RKO (cell line): ENCODE results near the gene PDIA2.
"Not testable (repeated sequence)": the region's sequence is repeated elsewhere in the genome, so short reads cannot be mapped to it uniquely, and the experiment has no call there.

Source experiments
- DNase-seq: peaks from one replicate; pipeline ENCODE4 v3.0.0-alpha.2; 2016; ENCODE audit warnings: low spot score

Gene PDIA2

DNA sequence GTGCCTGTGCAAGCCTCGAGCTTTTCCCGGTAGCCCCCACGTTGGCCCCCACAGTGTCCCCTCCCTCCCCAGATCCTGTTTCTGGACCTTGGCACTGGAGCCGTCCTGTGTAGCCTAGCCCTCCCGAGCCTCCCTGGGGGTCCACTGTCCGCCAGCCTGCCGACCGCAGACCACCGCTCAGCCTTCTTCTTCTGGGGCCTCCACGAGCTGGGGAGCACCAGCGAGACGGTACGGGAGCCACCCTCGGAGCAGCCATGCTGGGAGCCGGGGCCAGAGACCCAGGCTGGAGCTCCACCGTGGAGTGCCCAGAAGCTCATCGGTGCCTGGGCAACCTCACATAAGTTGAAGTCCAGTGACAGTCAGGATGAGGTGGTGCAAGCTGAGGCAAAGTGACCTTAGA, 19.0 kb upstream of the PDIA2 start:
- DNase-seq: no peak

DNA sequence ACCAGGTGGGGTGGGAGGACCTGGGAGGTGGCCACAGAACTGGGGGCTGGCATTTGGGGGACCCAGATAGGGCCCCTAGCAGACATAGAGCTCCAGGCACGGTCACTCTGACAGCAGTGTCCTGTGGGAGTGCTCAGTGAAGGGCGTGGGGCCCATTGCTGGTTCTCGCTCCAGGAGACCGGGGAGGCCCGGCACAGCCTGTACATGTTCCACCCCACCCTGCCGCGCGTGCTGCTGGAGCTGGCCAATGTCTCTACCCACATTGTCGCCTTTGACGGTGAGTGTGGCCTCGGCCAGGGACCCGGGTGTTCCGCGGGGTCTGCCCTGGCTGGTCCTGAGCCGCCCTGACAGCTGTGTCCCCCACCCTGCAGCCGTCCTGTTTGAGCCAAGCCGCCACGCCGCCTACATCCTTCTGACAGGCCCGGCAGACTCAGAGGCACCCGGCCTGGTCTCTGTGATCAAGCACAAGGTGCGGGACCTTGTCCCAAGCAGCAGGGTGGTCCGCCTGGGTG, 18.5 kb upstream of the PDIA2 start:
- no peak for DNase-seq

DNA sequence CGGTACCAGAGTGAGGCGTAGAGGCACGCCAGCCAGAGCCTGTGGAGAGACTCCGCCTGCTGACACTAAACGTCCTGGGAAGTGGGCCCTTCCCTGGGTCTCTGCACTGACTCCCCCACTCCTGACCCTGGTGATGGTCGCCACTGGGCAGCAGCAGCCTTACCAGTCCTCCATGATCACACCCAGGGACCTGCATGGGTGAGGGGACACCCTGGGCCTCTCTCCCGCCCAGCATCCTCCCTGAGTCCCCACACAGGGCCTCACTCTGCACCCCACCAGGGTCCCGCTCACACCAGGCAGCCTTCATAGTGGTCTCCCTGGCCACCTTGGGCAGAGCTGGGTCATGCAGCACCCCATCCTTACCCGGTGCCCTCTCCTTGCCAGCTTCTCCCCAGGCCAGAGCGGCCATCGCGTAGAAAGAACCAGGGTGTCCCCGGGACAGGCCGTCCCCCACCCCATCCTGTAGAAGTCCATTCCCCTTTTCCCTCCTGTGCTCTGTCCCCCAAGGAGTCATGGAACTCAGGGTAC, 17.9 kb upstream of the PDIA2 start:
- DNase-seq: no peak

DNA sequence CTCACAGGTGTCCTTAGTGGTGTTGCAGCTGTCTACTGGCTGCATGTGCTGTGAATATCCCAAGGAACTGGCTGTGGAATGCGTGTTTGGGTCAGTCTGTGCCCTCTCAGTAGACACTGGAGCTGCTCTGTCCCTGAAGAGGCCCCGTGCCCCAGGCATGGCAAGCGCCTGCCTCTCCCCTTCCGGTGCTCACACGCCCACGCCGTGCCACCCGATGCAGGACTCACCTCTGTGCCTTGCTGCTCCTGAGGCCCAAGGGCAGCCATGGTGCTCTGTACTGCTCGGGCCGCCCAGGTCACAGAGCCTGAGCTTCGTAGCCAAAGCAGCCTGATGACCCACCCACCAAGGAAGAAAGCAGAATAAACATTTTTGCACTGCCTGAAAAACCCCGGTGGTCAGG, 17.3 kb upstream of the PDIA2 start:
- DNase-seq: no peak

DNA sequence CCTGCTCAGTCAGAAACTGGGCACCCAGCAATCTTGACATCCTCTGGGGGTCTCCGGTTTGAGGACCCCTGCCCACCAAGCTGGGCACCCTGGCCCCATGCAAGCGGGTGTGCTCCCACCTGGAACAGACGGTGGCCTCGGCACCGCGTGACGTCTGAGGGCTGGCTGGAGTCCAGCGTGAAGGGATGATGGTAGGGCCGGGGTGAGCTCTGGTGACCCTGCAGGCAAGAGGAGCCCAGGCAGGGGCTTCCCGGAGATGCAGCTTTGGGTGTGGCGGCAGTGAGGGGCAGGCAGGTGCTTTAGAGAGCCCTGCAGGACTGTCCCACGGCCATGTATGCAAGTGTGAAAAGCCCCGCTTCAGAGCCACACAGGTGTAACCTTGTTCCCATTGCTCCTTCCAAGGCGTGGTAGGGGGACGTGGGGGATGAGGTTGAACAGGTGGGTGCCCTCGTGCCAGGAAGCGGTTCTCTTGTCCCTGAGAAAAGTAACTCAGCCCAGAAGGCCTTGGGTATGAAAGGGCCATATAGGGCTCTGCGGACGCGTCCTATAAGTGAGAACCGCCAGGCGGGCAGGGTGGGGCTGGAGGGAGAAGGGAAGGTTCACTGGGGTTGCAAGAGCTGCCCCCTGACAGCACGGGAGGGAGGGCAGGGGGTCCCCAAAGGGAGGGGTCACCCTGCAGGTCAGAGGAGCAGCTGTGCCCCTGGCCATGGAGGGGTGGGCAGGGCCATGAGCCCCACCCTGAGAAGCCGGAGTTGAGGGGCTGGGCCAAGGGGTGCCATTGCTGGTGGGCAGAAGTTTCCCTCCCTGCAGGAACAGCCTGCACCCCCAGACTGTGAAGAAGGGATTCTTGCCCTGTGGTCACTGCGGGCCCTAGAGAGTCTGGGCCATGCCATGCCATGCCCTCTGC, 16.5 kb upstream of the PDIA2 start:
- no peak for DNase-seq

DNA sequence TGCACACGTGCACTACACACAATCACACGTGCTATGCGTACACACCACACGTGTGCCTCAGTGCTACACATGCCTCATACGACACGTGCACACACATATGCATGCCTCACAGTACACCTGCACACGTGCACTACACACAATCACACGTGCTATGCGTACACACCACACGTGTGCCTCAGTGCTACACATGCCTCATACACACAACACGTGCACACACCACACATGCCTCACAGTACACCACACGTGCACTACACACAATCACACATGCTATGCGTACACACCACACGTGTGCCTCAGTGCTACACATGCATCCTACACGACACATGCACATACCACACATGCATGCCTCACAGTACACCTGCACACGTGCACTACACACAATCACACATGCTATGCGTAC, 15.4 kb upstream of the PDIA2 start:
- DNase-seq: not testable (repeated sequence)

DNA sequence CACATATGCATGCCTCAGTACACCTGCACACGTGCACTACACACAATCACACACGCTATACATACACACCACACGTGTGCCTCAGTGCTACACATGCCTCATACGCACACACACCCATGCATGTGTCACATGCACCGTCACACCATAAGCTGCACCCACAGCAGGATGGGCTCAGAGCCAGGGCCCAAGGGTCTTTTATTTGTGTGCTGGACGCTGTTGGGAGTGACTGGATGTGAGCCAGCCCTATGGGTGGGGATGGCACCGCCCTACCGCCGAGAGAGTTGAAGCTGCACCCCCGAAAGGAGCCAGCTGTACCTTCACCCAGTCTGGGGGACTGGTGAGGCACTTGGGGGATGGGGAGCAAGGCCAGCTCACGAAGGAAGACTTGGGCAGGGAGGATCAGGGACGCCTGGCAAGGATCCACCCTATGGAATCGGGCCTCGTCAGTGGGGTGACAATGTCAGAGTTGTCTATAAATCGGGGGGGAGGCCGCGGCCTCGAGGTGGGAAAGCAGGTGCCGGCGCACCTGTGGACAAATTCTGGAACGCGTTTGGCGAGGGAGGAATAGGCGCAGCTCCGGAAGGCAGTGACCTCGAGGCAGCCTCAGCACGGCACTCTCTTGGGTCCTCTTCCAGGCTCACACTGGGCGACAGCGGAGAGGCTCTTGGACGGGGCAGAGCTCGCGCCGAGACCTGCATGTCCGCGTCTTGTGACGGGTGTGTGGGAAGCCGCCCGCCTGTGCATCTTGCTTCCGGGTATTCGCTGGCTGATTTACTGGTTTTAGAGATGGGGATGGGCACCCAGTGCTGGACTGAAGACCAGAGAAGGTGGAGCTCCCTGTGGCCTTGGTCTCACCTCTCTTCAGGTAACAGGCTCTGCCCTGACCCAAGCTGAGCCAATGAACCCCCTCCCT, 14.6 kb upstream of the PDIA2 start:
- DNase-seq: no peak

DNA sequence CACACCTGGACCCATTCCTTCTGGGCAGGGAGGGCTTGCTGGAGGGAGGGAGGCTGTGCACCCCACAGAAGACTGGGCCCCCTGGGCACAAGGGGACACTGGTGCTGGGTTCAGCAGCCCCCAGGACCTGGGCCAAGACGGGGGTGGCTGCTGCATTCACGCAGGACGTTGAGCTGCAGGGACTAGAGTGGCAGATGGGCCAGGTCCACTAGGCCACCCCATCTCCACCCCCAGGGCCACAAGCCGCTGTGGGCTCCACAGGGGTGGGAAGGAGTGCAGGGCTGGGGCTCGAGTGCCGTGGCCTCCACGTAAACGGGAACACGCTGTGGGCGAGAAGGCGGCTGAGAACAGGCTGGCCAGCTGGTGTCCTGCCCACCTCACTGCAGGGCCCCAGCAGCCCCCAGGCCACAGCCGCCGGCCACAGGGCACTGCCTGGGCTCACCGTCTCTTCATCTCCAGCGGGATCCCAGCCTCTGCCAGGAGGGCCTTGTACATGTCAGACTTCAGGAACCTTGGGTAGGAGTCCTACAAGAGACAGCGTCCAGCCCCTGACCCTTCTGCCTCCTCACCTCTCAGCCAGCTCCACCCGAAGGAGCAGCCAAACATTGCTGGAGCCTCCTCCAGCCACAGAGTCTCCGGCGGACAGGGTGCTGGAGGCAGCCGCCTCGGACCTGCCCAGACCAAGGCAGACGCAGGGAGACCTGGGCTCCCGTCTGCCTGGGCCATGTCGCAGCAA, 13.7 kb upstream of the PDIA2 start:
- DNase-seq: no peak

DNA sequence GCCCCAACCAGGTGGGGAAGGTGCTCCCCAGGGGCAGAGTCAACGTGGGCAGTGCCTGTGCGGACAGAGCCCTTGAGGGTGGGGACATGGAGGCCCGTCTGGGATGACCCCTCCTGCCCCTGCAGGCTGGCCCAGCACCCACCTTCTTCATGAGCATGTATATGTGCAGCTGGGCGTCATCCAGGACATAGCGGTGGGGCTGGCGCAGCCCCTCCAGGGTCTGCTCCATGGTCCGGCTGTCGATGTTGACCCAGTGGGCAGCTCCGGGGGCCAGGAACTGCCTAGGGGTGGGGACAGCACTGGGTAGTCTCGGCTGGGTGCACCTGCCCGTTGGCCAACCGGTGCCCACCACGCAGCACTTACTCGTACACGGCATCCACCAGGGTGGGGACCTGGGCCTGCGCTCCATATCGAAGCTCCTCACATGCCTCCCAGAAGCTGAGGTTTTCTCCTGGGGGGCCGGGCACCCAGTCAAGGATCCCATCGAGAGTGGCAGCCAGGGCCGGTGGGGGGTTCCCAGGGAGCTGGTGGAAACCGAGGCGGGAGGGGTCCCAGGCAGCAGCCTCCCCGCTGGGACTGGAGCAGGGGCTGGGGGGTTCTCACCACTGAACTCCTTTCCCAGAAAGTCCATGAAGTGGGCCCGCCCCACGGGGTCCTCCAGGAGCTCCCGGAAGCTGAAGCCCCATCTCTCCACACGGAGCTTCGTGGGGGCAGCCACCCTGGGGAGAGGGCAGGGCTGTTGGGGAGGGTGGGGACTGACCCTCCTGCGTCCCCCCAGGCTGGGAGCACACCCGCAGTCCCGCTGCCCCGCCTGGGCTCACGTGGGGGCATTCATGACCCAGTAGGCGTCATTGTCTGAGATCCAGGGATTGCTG, 12.3 kb upstream of the PDIA2 start:
- no peak for DNase-seq

DNA sequence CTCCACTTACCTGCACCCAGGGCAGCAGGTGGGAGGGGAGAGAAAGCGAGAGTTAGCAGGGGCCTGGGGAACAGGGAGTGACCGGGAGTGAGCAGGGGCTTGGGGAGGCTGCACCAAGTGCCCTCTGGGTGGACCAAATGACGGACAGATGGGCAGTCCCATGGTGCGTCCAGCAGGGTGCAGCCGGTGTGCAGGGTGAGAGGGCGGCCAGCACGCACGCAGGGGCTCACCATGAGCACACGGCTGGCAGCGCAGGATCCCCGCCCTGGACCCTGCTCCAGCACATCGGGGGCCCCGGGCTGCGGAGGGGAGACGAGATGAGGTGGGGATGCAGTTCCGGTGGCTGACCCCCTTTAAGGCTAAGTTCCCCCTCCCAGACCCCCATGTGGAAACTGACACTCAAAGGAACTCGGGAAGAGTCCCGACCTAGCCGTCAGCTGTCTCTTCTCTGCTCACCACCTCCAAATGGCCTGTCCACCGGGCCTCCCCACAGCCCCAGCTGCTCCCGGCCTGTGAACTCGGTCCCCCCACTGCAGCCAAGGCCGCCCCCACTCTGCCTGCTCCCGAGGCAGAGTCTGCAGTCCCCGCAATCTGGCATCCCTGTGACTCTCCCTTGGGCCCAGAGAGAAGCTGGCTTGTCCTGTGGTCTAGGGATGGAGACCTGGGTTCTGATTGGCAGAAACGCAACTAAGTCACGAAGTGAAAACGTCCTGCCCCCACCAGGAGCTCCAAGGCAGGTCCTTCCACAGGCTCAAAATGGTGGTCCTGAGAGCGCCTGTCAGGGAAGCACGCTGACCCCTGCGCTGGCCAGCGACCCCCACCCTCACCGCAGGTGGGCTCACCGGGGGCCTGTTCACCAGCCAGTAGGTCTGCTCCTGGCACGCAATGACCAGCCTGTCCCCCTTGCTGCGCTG, 10.1 kb upstream of the PDIA2 start:
- no peak for DNase-seq

DNA sequence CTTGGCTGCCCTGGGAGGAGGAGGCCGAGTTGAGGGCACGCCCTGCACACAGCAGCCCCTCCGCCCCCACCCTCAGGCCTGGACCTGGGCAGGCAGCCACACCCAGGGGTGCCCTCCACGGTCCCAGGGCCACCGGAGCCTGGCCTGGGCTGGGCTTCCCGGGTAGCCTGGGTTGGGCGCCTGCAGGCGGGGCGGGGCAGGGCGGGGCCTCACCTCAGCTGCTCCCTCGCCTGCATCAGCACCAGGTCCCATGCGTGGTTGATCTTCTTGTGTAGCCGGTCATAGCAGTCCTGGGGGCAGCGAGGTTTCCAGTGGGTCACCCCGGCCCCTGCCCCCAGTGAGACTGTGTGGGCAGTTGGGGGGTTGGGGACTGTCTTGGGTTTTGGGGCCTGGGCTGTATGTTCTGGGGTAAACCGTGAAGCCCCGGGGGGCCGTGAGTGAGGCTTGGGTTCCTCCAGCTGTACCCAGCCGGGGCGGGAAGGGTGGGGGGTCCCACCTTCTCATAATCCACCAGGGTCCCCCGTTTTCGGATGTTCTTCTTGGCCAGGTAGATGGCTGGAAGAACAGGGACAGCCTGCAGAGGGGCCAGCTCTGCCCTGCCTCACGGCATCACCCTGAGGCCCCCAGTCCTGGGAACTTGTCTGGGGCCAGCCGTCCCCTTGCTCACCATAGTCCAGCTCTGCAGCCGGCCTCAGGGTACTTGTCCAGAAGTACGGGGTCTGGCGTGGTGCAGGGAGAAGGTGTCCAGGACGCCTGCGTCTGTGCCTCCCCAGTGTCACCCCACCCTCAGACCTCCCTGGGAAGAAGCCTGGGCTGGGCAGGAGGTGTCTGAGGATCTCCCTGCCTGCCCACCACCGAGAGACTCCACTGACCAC, 9.2 kb upstream of the PDIA2 start:
- DNase-seq: no peak

DNA sequence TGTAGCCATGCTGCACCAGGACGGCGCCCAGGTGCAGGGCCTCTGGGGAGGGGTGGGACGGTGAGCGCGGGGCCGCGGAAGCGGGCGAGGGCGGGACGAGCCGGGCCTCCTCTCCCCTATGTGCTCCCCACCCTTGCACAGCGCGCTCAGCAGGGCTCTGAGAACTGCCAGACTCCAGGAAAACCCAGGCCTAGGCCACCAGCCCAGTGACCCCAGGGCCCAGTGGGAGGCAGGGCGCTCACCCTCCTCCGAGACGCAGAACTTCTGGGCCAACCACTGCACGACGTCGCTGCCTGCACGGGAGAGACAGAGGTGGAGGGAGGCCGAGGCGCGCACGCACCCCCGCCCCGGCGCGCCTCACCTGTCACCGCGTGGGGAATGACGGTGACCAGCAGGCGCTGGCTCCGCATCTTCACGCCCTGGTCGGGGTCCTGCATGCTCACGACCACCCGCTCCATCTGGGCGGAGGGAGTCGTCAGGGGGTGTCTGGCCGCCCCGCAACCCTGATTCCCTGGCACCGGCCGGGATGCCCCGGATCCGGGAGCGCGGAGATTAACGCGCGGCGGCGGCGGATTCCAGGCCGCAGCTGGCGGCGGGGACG, 7.8 kb upstream of the PDIA2 start:
- peak; percentile 55 for DNase-seq

DNA sequence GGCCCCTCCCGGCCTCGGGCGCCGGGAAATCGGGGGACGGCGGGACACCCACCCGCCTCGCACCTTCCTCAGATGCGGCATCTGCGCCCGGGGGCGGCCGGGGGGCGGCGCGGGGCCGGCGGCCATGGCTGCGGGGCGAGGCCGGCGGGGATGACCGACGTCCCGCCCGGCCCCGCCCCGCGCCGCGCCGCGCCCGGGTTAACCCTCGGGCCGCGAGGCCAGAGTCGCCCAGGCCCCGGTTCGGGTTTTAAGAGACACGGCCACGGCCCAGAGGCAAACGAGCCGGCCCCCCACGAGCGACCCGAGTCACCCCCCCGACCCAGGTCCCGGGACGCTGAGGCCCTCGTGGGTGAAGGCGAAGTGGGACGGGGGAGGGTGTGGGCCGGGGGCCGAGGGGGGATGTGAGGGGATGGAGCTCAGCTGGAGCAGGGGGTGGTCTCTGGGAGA, 7.2 kb upstream of the PDIA2 start, which contains the start of gene RGS11:
Gene RGS11, minus strand, starts transcription at position 159 of the 447 bp plus-strand sequence. Its CDS starts 33 bp downstream, at position 126.
- no peak for DNase-seq

DNA sequence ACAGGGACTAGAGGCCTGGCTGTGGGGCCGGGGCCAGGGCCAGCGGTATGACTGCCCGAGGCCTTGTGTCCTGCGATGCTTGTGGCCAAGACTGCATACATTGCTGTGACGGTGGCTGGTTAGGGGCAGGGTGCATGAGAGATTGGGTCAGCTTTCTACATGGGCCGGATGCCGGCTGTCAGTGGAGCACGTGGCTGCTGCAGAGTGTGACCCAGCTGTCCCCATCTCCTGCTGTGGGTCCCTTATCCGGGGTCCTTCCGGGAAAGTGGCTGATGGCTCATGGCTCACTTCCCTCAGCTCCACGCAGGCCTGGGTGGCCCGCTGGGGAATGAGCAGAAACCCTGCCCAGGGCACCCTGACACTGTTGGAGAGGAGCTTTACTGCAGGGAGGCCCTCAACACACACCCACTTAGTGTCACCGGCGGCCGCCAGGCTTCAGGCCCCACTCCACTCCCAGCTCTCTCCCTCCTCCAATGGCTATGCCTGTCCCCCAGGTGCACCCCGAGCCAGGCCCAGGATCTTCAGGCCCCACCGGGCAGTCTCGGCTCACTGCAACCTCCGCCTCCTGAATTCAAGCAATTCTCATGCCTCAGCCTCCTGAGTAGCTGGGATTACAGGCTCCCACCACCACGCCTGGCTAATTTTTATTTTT, 6.4 kb upstream of the PDIA2 start:
- peak; percentile 9 for DNase-seq

DNA sequence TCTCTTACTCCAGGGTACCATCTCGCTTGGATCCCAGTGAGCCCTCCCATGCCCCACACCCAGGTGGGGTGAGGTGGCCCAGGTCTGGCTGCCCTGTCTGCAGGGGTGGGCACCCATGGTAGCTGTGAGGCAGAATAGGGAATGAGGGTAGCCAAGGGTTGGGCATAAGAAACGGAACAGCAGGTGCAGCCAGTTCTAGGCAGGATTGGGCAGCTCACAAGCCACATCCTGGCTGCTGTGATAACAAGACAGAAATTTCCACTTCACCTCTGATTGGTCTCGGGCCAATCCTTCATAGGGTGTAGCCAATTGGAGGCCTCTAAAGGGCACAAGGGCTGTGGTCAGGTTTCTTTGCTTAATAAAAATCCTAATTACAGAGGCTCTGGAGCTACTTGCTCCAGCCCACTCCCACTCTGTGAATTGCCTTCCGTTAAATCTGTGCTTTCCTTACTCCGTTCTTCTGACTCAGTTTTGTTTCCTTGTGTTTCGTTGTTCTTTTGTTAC, 4.0 kb upstream of the PDIA2 start:
- DNase-seq: peak; percentile 53

DNA sequence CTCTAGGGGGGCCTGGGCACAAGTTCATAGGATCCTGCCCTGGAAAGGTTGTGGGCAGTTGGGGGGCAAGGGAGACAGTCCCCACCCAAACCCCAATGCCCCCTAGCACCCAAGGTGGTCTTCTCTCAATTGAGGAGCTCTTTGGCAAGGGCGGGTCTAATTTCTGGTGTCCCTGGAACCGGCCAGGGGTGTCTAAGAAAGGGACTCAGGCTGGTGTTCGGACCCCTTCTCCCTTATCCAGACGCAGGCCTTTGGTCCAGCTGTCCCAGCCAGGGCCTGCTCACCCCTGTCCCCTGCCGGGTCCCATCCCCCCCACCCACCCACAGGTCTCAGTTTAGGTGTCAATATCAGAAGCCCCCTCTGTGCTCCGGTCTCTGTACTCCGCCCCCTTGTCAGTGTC, 3.4 kb upstream of the PDIA2 start:
- DNase-seq: no peak

DNA sequence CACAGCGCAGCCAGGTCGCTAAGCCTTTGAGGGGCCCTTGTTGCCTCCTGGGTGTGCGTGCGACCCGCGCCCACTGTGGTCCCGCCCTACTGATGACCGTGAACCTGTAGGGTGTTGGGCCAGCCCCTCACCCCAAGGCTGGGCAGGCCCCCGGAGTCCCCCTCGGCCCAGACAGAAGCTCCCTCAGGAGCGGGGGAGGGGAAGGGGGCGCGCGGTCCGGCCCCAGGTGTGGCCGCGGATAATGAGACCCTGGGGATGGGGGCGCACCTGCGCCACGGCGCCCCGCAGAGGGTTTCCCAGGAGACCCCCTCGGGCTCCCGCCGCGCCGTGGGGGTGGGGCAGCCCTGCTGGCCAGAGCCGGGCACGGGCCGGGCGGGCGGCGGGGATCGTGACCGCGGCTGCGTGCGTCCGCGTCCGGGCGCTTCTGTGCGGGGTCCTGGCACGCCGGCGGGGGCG, 2.9 kb upstream of the PDIA2 start:
- DNase-seq: no peak
